HL-60 (cell line): Measurements from ENCODE around the gene MPV17L2.

Source experiments
- POLR2AphosphoS5 ChIP-seq: IDR thresholded peaks from 2 replicates; pipeline ENCODE4 v1.6.1; 2012; ENCODE audit warnings: low read depth
- TF ChIP-seq, protein P1 (sequence below): IDR thresholded peaks from one replicate; pipeline ENCODE4 v1.5.1; 2011; ENCODE audit warnings: low read length, control low read depth, inconsistent platforms; ENCODE audit not compliant: insufficient read depth

DNA sequence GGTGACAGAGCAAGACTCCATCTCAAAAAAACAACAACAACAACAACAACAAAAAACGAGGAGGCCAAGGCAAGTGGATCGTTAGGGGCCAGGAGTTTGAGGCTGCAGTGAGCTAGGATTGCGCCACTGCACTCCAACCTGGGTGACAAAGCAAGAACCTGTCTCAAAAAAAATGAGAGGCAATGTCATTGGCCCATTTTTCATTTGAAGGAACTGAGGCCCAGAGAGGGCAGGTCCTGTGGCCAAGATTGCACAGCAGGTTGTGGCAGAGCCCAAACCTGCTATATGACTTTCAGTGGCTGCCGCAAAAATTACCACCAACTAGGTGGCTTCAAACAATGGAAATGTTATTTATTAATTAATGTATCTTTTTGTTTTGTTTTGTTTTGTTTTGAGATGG is 34.6 kb upstream of the MPV17L2 start:
- TF ChIP-seq, protein P1, sequence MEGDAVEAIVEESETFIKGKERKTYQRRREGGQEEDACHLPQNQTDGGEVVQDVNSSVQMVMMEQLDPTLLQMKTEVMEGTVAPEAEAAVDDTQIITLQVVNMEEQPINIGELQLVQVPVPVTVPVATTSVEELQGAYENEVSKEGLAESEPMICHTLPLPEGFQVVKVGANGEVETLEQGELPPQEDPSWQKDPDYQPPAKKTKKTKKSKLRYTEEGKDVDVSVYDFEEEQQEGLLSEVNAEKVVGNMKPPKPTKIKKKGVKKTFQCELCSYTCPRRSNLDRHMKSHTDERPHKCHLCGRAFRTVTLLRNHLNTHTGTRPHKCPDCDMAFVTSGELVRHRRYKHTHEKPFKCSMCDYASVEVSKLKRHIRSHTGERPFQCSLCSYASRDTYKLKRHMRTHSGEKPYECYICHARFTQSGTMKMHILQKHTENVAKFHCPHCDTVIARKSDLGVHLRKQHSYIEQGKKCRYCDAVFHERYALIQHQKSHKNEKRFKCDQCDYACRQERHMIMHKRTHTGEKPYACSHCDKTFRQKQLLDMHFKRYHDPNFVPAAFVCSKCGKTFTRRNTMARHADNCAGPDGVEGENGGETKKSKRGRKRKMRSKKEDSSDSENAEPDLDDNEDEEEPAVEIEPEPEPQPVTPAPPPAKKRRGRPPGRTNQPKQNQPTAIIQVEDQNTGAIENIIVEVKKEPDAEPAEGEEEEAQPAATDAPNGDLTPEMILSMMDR = no peak
- no peak for TF ChIP-seq POLR2AphosphoS5
